Brain microvascular endothelial cell (primary cell): ENCODE measurements around the gene PCSK2.

ENCODE experiments used
- DNase-seq: peaks from one replicate; pipeline ENCODE4 v3.0.0-alpha.2; 2020
- H3K27ac ChIP-seq: fragments of 250-450 bp; sonication (Bioruptor Pico); 2 replicates; pipeline ENCODE4 v1.5.1; 2020; ENCODE audit warnings: mild to moderate bottlenecking, moderate library complexity
- H3K27me3 ChIP-seq: fragments of 250-450 bp; sonication (Bioruptor Pico); replicated peaks from 2 replicates; pipeline ENCODE4 v1.5.1; 2020; ENCODE audit warnings: mild to moderate bottlenecking
- H3K36me3 ChIP-seq: fragments of 250-450 bp; sonication (Bioruptor Pico); replicated peaks from 2 replicates; pipeline ENCODE4 v1.5.1; 2020; ENCODE audit warnings: mild to moderate bottlenecking
- H3K4me3 ChIP-seq: 2 replicates; pipeline ENCODE4 v1.5.1; 2011; ENCODE audit warnings: low read depth, mild to moderate bottlenecking, control low read depth, low read length, moderate library complexity
- in situ Hi-C: cut with HindIII; loops from 2 replicates; pipeline ENCODE4 v1.10.0; 2017; ENCODE audit warnings: low sequenced_read_pairs, low pct_ligation_motif_present
- TF ChIP-seq, protein P1 (sequence below): IDR thresholded peaks from 2 replicates; pipeline ENCODE4 v1.5.1; 2011; ENCODE audit warnings: low read depth, mild to moderate bottlenecking, moderate library complexity, low read length, control low read depth, inconsistent platforms; ENCODE audit errors: missing control alignments

The PCSK2 gene

DNA sequence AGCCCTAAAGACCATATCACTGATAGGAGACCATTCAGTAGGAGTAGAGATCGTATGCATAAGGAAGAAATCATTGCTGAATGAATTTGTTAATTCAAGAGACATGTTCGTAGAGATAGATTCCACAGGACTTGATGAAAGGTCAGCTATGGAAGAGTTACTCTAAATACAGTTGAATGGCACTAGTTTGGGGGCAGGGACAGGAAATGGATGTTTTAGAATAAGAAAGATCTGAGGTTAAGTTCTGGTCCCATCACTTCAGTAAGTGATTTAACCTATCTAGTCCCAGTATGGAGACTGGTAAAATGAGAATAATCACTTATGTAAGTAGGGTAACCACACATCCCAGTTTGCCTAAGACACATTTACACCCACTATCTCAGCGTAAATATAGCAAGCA, 307.2 kb downstream of the PCSK2 start:
- in situ Hi-C loops, result no loop called here
- TF ChIP-seq, protein P1, sequence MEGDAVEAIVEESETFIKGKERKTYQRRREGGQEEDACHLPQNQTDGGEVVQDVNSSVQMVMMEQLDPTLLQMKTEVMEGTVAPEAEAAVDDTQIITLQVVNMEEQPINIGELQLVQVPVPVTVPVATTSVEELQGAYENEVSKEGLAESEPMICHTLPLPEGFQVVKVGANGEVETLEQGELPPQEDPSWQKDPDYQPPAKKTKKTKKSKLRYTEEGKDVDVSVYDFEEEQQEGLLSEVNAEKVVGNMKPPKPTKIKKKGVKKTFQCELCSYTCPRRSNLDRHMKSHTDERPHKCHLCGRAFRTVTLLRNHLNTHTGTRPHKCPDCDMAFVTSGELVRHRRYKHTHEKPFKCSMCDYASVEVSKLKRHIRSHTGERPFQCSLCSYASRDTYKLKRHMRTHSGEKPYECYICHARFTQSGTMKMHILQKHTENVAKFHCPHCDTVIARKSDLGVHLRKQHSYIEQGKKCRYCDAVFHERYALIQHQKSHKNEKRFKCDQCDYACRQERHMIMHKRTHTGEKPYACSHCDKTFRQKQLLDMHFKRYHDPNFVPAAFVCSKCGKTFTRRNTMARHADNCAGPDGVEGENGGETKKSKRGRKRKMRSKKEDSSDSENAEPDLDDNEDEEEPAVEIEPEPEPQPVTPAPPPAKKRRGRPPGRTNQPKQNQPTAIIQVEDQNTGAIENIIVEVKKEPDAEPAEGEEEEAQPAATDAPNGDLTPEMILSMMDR, result no peak
- Histone ChIP-seq H3K27ac (no peak overlapping the region), H3K4me3 (no peak overlapping the region), H3K27me3 (no peaks in the 10 kb centered on the region), H3K36me3 (no peaks in the 10 kb centered on the region)
- DNase-seq, result no peak
